SKM-1 (cell line): ENCODE measurements around the gene GYPA.
"Not testable (repeated sequence)": the region's sequence is repeated elsewhere in the genome, so short reads cannot be mapped to it uniquely, and the experiment has no call there.

Experiments used
- DNase-seq: peaks from one replicate; lab custom pipeline; 2025; ENCODE audit not compliant: unreplicated experiment; lab: John Stamatoyannopoulos, UW

GYPA gene

GRCh38 chr4:144129336-144129875, 11.1 kb downstream of the GYPA start:
- not testable (repeated sequence) for DNase-seq

GRCh38 chr4:144128709-144129320, 11.7 kb downstream of the GYPA start:
- DNase-seq = not testable (repeated sequence)

- DNase-seq = not testable (repeated sequence)
These were observed 15.4 kb downstream of the GYPA start for GRCh38 chr4:144125109-144125508.

- DNase-seq = not testable (repeated sequence)
These were observed 16.4 kb downstream of the GYPA start for GRCh38 chr4:144123982-144124635.

GRCh38 chr4:144123269-144123668, 17.2 kb downstream of the GYPA start:
- DNase-seq = not testable (repeated sequence)

GRCh38 chr4:144119752-144120151, 20.8 kb downstream of the GYPA start:
- not testable (repeated sequence) for DNase-seq

GRCh38 chr4:144115519-144115918, 25.0 kb downstream of the GYPA start:
- no peak for DNase-seq

- DNase-seq = no peak
These were observed 27.0 kb downstream of the GYPA start for GRCh38 chr4:144113546-144113945.

GRCh38 chr4:144104509-144105130, 35.9 kb downstream of the GYPA start:
- no peak for DNase-seq

- DNase-seq = not testable (repeated sequence)
These were observed 42.7 kb downstream of the GYPA start for GRCh38 chr4:144097776-144098175.

- DNase-seq = not testable (repeated sequence)
These were observed 46.5 kb downstream of the GYPA start for GRCh38 chr4:144093995-144094394.

GRCh38 chr4:144091181-144091580, 49.3 kb downstream of the GYPA start:
- DNase-seq = not testable (repeated sequence)

- DNase-seq = no peak
These were observed 49.8 kb downstream of the GYPA start for GRCh38 chr4:144090744-144091143.

GRCh38 chr4:144082053-144082452, 58.5 kb downstream of the GYPA start:
- DNase-seq = not testable (repeated sequence)

- not testable (repeated sequence) for DNase-seq
These were observed 60.4 kb downstream of the GYPA start for GRCh38 chr4:144080135-144080534.

GRCh38 chr4:144078746-144079145, 61.8 kb downstream of the GYPA start:
- not testable (repeated sequence) for DNase-seq

GRCh38 chr4:144061556-144061955, 79.0 kb downstream of the GYPA start:
- DNase-seq = not testable (repeated sequence)

- not testable (repeated sequence) for DNase-seq
These were observed 80.2 kb downstream of the GYPA start for GRCh38 chr4:144060234-144060859.
